PFSK-1 (cell line): ENCODE results near the gene PPP2R2C.

Source experiments
- FOXP2 ChIP-seq: optimal IDR thresholded peaks from 2 replicates; pipeline ENCODE3; 2011; ENCODE audit warnings: borderline replicate concordance, control low read depth, inconsistent platforms; ENCODE audit not compliant: insufficient read depth; ENCODE audit errors: extremely low read length, extremely low read depth
- POLR2AphosphoS5 ChIP-seq: IDR thresholded peaks from 2 replicates; pipeline ENCODE4 v1.6.1; 2012; ENCODE audit warnings: low read depth, mild to moderate bottlenecking, control low read depth, low read length, moderate library complexity
- SIN3A ChIP-seq: IDR thresholded peaks from 2 replicates; pipeline ENCODE4 v1.6.1; 2012; ENCODE audit warnings: mild to moderate bottlenecking, low read length, moderate library complexity, borderline replicate concordance; ENCODE audit not compliant: insufficient read depth
- TAF1 ChIP-seq: IDR thresholded peaks from 2 replicates; pipeline ENCODE4 v1.6.1; 2012; ENCODE audit warnings: low read length, control low read depth, borderline replicate concordance; ENCODE audit not compliant: insufficient read depth
- TF ChIP-seq, protein P1 (sequence below), 2 experiments: IDR thresholded peaks; 2 replicates each; pipeline versions ENCODE4 v1.6.1 to v1.8.0; 2011 to 2012; ENCODE audit warnings: low read depth in 2 of 2, low read length in 2 of 2, control low read depth in 1 of 2, inconsistent platforms in 1 of 2, mild to moderate bottlenecking in 1 of 2, moderate library complexity in 1 of 2; ENCODE audit not compliant: insufficient read depth in 1 of 2

Gene PPP2R2C

DNA sequence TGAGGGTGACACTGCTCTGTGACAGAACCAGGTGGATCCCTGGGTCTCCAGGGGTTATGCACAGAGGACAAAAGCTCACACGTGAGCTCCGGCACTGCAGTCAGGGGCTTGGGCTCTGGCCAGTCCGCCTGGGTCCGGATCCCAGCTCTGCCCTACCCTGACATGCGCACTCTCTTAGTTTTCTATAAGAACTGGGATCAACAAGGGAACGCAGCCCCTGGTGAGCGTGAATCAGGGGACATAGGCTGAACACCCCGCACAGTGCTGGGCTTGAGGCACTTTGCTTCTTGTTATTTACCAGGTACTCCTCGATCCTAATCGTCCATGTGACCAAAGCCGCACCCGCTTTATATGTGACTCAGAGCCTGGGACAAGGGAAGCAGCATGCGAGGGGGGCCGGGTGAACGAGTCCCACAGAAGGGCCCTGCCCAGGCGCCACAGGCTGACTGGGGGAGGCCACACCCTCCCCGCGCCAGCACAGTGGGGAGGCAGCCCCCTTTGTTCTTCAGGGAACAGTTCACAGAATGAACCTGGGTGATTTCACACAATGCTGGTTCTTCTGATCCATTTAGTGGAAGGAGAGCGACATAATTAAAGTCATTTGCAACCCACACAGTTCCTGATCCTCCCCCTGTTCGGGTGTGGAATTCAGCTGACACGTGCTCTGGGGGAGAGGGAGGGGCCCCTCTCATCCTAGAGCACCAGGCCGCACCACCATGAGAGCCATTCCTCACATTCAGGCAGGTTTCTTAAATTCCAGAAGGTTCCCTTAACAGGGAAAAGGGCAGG, 147.2 kb downstream of the PPP2R2C start:
- TF ChIP-seq POLR2AphosphoS5 (no peak), FOXP2 (no peak), SIN3A (no peak), TAF1 (no peak)
- TF ChIP-seq, protein P1, sequence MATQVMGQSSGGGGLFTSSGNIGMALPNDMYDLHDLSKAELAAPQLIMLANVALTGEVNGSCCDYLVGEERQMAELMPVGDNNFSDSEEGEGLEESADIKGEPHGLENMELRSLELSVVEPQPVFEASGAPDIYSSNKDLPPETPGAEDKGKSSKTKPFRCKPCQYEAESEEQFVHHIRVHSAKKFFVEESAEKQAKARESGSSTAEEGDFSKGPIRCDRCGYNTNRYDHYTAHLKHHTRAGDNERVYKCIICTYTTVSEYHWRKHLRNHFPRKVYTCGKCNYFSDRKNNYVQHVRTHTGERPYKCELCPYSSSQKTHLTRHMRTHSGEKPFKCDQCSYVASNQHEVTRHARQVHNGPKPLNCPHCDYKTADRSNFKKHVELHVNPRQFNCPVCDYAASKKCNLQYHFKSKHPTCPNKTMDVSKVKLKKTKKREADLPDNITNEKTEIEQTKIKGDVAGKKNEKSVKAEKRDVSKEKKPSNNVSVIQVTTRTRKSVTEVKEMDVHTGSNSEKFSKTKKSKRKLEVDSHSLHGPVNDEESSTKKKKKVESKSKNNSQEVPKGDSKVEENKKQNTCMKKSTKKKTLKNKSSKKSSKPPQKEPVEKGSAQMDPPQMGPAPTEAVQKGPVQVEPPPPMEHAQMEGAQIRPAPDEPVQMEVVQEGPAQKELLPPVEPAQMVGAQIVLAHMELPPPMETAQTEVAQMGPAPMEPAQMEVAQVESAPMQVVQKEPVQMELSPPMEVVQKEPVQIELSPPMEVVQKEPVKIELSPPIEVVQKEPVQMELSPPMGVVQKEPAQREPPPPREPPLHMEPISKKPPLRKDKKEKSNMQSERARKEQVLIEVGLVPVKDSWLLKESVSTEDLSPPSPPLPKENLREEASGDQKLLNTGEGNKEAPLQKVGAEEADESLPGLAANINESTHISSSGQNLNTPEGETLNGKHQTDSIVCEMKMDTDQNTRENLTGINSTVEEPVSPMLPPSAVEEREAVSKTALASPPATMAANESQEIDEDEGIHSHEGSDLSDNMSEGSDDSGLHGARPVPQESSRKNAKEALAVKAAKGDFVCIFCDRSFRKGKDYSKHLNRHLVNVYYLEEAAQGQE (IDR thresholded peaks at IDR 0.05; ENCODE audit: insufficient read depth in 1 of 2, low read depth in 2 of 2, low read length in 2 of 2): no peak

DNA sequence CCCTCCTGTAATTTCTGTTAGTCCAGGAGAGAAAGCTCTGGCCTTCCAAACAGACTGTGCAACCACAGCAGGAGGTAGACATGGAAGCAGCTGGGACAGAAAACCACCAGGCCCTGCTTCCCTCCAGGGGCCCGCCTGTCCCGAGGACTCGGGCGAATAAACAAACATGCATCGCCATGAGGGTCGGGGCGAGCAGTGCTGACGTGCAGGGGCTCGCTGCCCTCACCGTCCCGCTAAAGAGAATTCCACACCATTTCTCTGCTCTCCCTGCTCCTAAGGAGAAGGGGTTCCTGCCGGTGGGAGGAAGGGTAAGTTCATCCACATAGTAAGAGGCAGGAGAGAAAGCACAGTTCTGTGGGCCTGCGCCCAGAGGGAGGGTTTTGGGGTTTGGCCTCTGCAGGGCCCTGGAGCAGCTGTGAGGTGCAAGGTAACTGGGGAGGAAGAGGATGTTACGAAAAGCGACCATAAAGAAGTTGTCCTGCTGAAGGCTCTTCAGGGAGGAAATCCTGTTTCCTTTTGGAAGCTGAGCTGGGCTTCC, 147.9 kb downstream of the PPP2R2C start:
- TF ChIP-seq POLR2AphosphoS5 (no peak), SIN3A (no peak), FOXP2 (no peak), TAF1 (no peak)
- TF ChIP-seq, protein P1 (IDR thresholded peaks at IDR 0.05; ENCODE audit: insufficient read depth in 1 of 2, low read depth in 2 of 2, low read length in 2 of 2): no peak

DNA sequence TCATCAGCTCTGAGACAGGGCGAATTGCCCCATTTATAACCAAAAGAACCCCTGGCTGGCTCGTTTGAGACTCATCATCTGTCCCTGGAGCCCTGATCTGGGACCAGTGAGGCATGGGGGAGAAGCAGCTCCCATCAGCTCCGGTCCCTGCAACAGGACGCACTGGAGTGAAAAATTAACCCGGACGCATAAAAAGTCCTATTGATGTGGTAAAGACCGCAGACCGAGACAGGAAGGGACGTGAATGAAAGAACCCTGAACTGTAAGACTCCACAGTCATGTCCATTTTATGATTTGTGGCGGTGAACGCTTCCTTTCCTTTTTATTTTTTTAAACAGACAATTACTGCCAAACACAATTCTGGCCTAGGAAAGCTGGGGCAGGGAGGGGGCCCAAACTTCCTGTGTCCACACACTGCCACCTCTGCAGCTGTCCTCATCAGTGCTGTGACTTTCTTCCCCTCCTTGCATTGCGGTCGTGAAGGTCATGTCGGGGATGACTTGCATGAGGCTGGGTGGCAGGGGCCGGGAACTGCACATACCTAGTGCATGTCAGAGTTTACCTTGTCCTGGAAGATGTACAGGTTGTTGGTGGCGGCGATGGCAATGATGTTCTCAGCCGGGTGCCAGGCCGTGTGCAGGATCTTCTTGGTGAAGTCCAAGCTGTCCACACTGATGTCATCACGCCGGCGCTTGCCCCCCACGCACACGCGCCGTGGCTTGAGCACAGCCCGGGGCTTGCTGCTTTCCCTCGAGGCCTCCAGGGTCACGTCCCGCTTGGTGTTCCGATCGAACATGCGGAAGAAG, 149.4 kb downstream of the PPP2R2C start:
- TF ChIP-seq, protein P1 (IDR thresholded peaks at IDR 0.05; ENCODE audit: insufficient read depth in 1 of 2, low read depth in 2 of 2, low read length in 2 of 2): no peak
- TF ChIP-seq TAF1: no peak
- no peak for TF ChIP-seq SIN3A
- TF ChIP-seq FOXP2: no peak
- TF ChIP-seq POLR2AphosphoS5: no peak

GRCh38 chr4:6322067-6322760, 150.2 kb downstream of the PPP2R2C start:
- no peak for TF ChIP-seq TAF1
- TF ChIP-seq, protein P1 (IDR thresholded peaks at IDR 0.05; ENCODE audit: insufficient read depth in 1 of 2, low read depth in 2 of 2, low read length in 2 of 2): no peak
- no peak for TF ChIP-seq FOXP2
- no peak for TF ChIP-seq SIN3A
- TF ChIP-seq POLR2AphosphoS5: no peak
